Stimulated activated CD8-positive, alpha-beta memory T cell treated with anti-CD3 and anti-CD28 coated beads, Interleukin-7, amount 100 ng/mL, for 48 hours (primary cell): ENCODE data around the gene KIF15.

Experiments
- DNase-seq, 2 donors: peaks; one replicate each; pipeline ENCODE4 v3.0.0-alpha.2; 2020; ENCODE audit warnings: low read depth in 1 of 2; ENCODE audit errors: extremely low read depth in 1 of 2

The KIF15 gene

DNA sequence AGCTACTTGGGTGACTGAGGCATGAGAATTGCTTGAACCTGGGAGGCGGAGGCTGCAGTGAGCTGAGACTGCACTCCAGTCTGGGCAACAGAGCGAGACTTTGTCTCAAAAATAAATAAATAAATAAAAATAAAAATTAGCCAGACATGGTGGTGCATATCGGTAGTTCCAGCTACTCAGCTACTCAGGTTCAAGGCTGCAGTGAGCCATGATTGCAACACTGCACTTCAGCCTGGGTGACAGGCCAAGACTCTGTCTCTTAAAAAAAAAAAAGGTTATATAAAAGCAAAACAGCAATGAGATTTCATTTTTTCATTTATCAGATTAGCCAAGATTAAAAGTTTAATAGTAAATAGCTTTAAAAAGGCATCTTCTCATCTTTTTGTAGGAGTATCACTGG lies 115.7 kb downstream of the KIF15 start:
- DNase-seq, result no peak

DNA sequence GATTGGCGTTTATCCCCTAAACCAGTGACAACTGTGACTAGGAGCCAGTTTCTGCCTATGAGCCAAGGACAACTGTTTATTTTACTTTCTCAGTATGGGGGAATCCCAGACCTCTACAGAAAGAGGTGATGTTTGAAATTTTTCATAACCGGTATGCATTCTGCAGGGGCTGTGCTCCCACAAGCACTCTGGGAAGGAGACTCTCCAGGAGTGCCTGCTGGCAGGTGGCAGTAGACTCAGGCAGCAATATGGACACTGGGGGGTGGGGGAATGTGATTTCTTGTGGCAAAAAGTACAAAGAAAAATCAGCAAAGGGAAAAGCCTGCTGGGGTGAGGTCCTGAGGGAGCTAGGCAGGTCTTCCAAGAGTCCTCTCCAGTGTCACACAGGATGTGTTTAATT lies 118.7 kb downstream of the KIF15 start:
- DNase-seq, result no peak

DNA sequence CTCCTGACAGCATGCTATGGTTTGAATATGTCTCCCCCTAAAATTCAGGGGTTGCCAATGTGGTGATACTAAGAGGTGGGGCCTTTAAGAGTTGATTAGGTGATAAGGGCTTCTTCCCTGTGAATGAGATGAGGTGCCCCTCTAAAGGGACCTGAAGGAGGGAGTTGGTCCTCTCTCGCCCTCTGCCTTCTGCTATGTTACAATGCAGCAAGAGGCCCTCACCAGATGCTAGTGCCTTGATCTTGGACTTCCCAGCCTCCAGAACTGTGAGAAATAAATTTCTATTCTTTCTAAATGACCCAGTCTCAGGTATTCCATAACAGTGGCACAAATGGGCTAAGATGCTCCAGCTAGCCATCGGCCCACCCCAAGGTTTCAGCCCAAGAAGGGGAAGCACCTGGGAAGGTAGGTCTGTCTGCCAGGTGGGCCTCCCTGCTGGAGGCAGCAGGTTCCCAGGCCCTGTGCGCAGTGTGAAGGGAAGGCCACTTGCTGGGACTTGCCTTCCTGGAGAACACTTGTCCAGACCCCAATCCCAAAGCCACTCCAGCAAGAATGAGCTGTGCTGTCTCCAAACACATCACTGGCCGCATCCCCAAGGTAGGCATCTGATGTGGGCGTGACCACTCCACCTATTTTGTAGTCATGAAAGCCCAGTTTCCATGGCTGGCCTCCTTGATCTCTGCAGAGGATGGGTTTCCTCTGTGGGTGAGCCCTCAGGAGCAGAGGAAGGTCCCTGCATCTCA lies 121.8 kb downstream of the KIF15 start:
- DNase-seq, result no peak

DNA sequence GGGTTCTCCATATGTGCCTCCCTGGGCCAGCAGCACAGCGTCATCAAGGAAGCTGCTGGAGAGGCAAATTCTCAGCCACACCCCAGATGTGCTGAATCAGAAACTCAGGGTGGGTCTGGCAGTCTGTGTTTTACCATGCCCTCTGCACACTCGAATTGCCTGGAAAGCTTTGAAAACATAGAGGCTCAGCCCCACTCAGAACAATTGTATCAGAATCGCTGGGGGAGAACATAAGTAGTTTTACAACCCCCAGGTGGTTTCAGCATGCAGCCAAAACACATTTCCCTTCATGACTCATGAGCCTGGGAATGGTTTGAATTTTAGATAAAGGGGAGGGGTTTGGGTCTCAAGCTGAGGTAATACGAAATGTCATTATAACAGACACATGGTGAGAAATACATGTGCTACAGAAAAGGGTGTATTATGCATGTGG lies 122.4 kb downstream of the KIF15 start:
- no peak for DNase-seq

GRCh38 chr3:44885618-44886017 lies 124.0 kb downstream of the KIF15 start:
- DNase-seq, result no peak

GRCh38 chr3:44886561-44886960 lies 125.0 kb downstream of the KIF15 start:
- DNase-seq, result no peak

GRCh38 chr3:44887101-44887500 lies 125.5 kb downstream of the KIF15 start:
- DNase-seq, result no peak

GRCh38 chr3:44890258-44890657 lies 128.7 kb downstream of the KIF15 start:
- no peak for DNase-seq

DNA sequence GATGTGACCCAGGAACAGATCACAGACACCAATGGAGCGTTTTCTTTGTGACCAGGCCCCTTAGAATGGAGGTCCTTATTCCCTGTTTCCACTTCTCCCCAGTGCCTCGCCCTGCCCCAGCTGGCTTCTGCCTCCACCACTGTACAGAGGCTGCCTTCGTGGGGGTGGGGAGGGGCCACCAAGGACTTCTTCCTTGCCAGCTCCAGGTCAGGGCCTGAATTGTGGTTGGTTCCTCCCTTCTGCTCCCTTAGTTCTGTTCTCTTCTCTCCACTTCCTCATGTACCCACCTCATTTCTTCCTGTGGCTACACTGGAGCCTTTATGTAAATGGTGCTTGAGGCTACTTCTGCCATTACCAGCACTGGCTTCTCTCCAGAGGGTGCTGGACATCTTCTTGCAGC lies 129.3 kb downstream of the KIF15 start:
- no peak for DNase-seq

GRCh38 chr3:44892689-44893088 lies 131.1 kb downstream of the KIF15 start:
- no peak for DNase-seq

GRCh38 chr3:44893097-44893496 lies 131.5 kb downstream of the KIF15 start:
- no peak for DNase-seq

DNA sequence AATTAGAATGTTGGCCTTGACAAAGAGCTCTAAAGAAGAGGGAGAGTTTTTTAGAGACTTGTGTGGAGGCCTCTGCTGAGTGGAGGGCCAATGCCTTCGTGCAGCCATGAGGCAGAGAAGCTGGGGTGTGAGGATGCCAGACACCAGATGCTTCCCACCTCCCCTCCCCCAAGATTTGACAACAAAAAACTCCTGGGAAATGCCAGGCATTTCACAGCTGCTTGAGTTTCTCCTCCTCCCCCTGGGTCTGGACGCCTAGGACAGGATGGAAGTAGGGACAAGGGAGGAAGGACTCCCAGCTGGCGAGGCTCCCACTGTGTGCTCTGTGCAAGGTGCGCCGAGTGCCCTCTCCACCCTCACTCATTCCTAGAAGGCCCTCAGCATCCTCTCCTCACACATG lies 132.9 kb downstream of the KIF15 start:
- no peak for DNase-seq

DNA sequence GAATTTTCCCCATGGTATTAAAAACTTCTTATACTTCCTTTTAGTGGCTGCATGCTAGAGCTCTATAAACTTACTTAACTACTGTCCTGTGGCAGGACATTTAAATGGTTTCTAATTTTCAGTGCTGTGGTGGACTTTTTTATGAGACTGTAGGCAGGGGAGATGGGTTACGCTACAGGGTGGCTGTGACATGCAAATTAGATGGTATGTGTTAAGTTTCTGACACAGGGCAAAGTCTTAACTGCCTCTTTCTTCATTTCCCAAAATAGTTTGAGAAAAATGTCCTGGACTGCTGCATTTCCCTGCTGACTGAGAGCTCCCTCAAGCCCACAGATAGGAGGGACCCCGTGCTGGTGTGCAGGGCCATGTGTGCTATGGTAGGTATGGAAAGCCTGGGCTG lies 134.8 kb downstream of the KIF15 start:
- DNase-seq, result no peak

DNA sequence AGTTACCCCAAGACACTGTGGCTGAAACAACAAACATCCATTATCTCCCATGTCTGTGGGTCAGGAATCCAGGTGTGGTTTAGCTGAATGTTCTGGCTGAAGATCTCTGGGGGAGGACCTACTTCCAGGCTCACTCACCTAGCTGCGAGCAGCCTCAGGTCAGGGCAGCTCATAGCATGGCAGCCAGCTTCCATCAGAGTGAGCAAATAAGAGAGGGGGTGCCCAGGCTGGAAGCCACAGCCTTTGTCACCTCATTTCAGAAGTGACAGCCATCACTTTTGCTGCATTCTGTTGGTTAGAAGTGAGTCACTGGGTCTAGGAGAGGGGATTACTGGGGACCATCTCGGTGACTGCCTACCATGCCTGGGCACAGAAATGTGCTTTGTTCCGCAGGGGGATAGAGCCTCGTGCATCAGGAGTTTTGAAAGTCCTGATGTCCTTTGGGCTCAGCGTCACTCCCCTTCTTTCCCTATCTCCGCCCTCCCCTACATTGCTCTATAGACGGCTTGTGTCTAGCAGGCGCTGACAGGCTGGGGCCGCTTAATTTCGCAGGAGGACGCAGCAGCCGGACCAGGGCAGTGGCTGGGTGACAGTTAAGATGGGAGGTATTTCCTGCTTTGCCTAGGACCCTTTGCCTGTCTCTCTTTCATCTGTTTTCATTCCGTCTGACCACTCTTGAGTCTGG lies 138.2 kb downstream of the KIF15 start:
- no peak for DNase-seq

DNA sequence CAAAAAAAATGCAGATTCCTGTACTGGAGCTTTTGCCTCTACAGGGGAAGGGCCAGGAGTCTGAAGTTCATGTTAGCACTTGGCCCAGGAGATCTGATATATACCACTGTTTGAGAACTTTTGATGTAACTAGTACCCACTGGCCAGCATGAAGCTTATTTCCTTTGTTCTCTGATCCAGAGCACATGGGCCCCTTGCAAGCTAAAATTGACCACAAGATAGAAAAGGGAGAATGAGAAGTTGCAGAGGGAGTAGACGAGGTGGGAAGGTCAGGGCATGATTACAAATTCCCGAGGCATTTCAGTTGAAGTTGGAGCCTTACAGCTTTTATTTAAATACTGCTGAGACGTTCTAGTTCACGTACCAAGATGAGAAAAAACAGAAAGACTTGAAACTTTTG lies 141.0 kb downstream of the KIF15 start:
- DNase-seq, result no peak
